Neutrophil (primary cell): ENCODE data around the gene GNAS-AS1.

ENCODE experiments used
- H3K27ac ChIP-seq: fragments of 200-600 bp; sonication (generic); 2 replicates; pipeline ENCODE4 v1.5.1; 2016; ENCODE audit warnings: mild to moderate bottlenecking, moderate library complexity
- H3K27me3 ChIP-seq: fragments of 200-600 bp; sonication (generic); 2 replicates; pipeline ENCODE4 v1.6.0; 2016; ENCODE audit warnings: mild to moderate bottlenecking
- H3K36me3 ChIP-seq: fragments of 200-600 bp; sonication (generic); 2 replicates; pipeline ENCODE4 v1.5.1; 2017
- H3K4me1 ChIP-seq, 2 experiments: fragments of 200-600 bp in 1 of 2; sonication (generic) in 1 of 2; 1 replicate in 1 of 2; 2 replicates in 1 of 2; pipeline versions ENCODE4 v1.5.1 to v1.6.1; 2013 to 2016; ENCODE audit warnings: low read depth in 1 of 2, low read length in 1 of 2, mild to moderate bottlenecking in 1 of 2, moderate library complexity in 1 of 2; ENCODE audit not compliant: control insufficient read depth in 1 of 2, insufficient read depth in 1 of 2
- H3K4me3 ChIP-seq, 2 experiments: fragments of 200-600 bp in 1 of 2; sonication (generic) in 1 of 2; 1 replicate in 1 of 2; 2 replicates in 1 of 2; pipeline ENCODE4 v1.5.1; 2013 to 2016; ENCODE audit warnings: low read depth in 1 of 2, low read length in 1 of 2, mild to moderate bottlenecking in 1 of 2, moderate library complexity in 1 of 2
- H3K9me3 ChIP-seq: fragments of 200-600 bp; sonication (generic); 2 replicates; pipeline ENCODE4 v1.5.1; 2016
- CTCF ChIP-seq: fragments of 200-600 bp; sonication (generic); IDR thresholded peaks from 2 replicates; pipeline ENCODE4 v1.5.1; 2016; ENCODE audit warnings: antibody characterized with exemption

GNAS-AS1 gene

GRCh38 chr20:58778760-58779159 is 71.9 kb downstream of the GNAS-AS1 start:
- no peaks in the 10 kb centered on the region for H3K4me1 ChIP-seq
- no peaks in the 10 kb centered on the region for H3K36me3 ChIP-seq
- no peak overlapping the region for H3K27ac ChIP-seq
- H3K9me3 ChIP-seq, result no peaks in the 10 kb centered on the region
- TF ChIP-seq CTCF, result no peak
- H3K27me3 ChIP-seq, result peaks cover 29% of the 10 kb centered on the region
- no peak overlapping the region for H3K4me3 ChIP-seq

- Histone ChIP-seq H3K36me3 (no peaks in the 10 kb centered on the region), H3K9me3 (no peaks in the 10 kb centered on the region), H3K4me3 (no peak overlapping the region), H3K27ac (no peak overlapping the region), H3K27me3 (peaks cover 29% of the 10 kb centered on the region), H3K4me1 (no peaks in the 10 kb centered on the region)
- TF ChIP-seq CTCF, result no peak
Observed at GRCh38 chr20:58777657-58778056, 73.0 kb downstream of the GNAS-AS1 start.

GRCh38 chr20:58776109-58776508 is 74.6 kb downstream of the GNAS-AS1 start:
- H3K36me3 ChIP-seq, result no peaks in the 10 kb centered on the region
- no peaks in the 10 kb centered on the region for H3K9me3 ChIP-seq
- H3K4me3 ChIP-seq, result no peak overlapping the region
- H3K4me1 ChIP-seq, result no peaks in the 10 kb centered on the region
- TF ChIP-seq CTCF, result no peak
- H3K27ac ChIP-seq, result no peak overlapping the region
- H3K27me3 ChIP-seq, result peaks cover 27% of the 10 kb centered on the region

- no peak overlapping the region for H3K4me3 ChIP-seq
- H3K4me1 ChIP-seq, result no peaks in the 10 kb centered on the region
- no peak for TF ChIP-seq CTCF
- H3K9me3 ChIP-seq, result no peaks in the 10 kb centered on the region
- H3K36me3 ChIP-seq, result no peaks in the 10 kb centered on the region
- H3K27ac ChIP-seq, result no peak overlapping the region
- H3K27me3 ChIP-seq, result peaks cover 22% of the 10 kb centered on the region
Observed at GRCh38 chr20:58775371-58775770, 75.3 kb downstream of the GNAS-AS1 start.

- no peaks in the 10 kb centered on the region for H3K36me3 ChIP-seq
- no peaks in the 10 kb centered on the region for H3K4me1 ChIP-seq
- TF ChIP-seq CTCF, result no peak
- H3K9me3 ChIP-seq, result no peaks in the 10 kb centered on the region
- no peak overlapping the region for H3K27ac ChIP-seq
- peaks cover 19% of the 10 kb centered on the region for H3K27me3 ChIP-seq
- no peak overlapping the region for H3K4me3 ChIP-seq
Observed at GRCh38 chr20:58774667-58775263, 75.9 kb downstream of the GNAS-AS1 start.

- Histone ChIP-seq H3K27me3 (peaks cover 21% of the 10 kb centered on the region), H3K4me1 (no peaks in the 10 kb centered on the region), H3K9me3 (no peaks in the 10 kb centered on the region), H3K27ac (no peak overlapping the region), H3K36me3 (no peaks in the 10 kb centered on the region), H3K4me3 (no peak overlapping the region)
- no peak for TF ChIP-seq CTCF
Observed at GRCh38 chr20:58774214-58774613, 76.5 kb downstream of the GNAS-AS1 start.
